ENCODE measurements around the gene MAP3K20. TPM values are rescaled to one million over a fixed set of nuclear protein-coding genes. Genes with fewer than 3 reads are reported as not detected.
"Not testable (repeated sequence)": the region's sequence is repeated elsewhere in the genome, so short reads cannot be mapped to it uniquely, and the experiment has no call there.

The MAP3K20 gene
- total RNA-seq, 1 donor from 2014 or later, result 429 TPM

GRCh38 chr2:173077506-173078177, 2.0 kb downstream of the MAP3K20 start:
- ATAC-seq (no peak), DNase-seq (no peak)
- intact Hi-C loops (cut with micrococcal nuclease), result no loop called here

GRCh38 chr2:173079141-173079540, 3.5 kb downstream of the MAP3K20 start:
- DNase-seq (no peak), ATAC-seq (no peak)
- intact Hi-C loops (cut with micrococcal nuclease), result no loop called here

GRCh38 chr2:173079973-173080860, 4.6 kb downstream of the MAP3K20 start:
- intact Hi-C loops (cut with micrococcal nuclease), result loop anchor here (10.0 kb wide), 1 partner anchor 115 kb away; no protein-coding TSS in a partner anchor
- ATAC-seq, result no peak
- DNase-seq, result no peak

GRCh38 chr2:173086518-173087213, 11.0 kb downstream of the MAP3K20 start:
- ATAC-seq (peak; percentile 8), DNase-seq (no peak)
- intact Hi-C loops (cut with micrococcal nuclease), result loop anchor here (10.0 kb wide), 1 partner anchor 108 kb away; no protein-coding TSS in a partner anchor

GRCh38 chr2:173087214-173087581, 11.6 kb downstream of the MAP3K20 start:
- no peak for ATAC-seq
- DNase-seq, result no peak
- intact Hi-C loops (cut with micrococcal nuclease), result loop anchor here (10.0 kb wide), 1 partner anchor 108 kb away; no protein-coding TSS in a partner anchor

GRCh38 chr2:173087793-173088496, 12.3 kb downstream of the MAP3K20 start:
- ATAC-seq, result no peak
- intact Hi-C loops (cut with micrococcal nuclease), result loop anchor here (10.0 kb wide), 1 partner anchor 107 kb away; no protein-coding TSS in a partner anchor

GRCh38 chr2:173090276-173090877, 14.7 kb downstream of the MAP3K20 start:
- intact Hi-C loops (cut with micrococcal nuclease), result no loop called here
- ATAC-seq (peak; percentile 86), DNase-seq (peak; percentile 44)

More at GRCh38 chr2:173087793-173088496, 12.3 kb downstream of the MAP3K20 start:
- no peak for DNase-seq

- DNase-seq, result peak; percentile 41
- intact Hi-C loops (cut with micrococcal nuclease), result no loop called here
- ATAC-seq, result peak; percentile 84
Observed at GRCh38 chr2:173090973-173091660, 15.5 kb downstream of the MAP3K20 start.

- DNase-seq, result no peak
- intact Hi-C loops (cut with micrococcal nuclease), result no loop called here
- no peak for ATAC-seq
Observed at GRCh38 chr2:173091910-173092309, 16.3 kb downstream of the MAP3K20 start.

GRCh38 chr2:173092844-173093402, 17.3 kb downstream of the MAP3K20 start:
- intact Hi-C loops (cut with micrococcal nuclease), result no loop called here
- no peak for DNase-seq
- no peak for ATAC-seq

GRCh38 chr2:173093617-173094016, 18.0 kb downstream of the MAP3K20 start:
- intact Hi-C loops (cut with micrococcal nuclease); DNase-seq; ATAC-seq: not testable (repeated sequence)

- intact Hi-C loops (cut with micrococcal nuclease), result no loop called here
- ATAC-seq, result no peak
- no peak for DNase-seq
Observed at GRCh38 chr2:173094731-173095130, 19.1 kb downstream of the MAP3K20 start.

- DNase-seq, result no peak
- ATAC-seq, result no peak
- intact Hi-C loops (cut with micrococcal nuclease), result no loop called here
Observed at GRCh38 chr2:173095356-173095755, 19.7 kb downstream of the MAP3K20 start.

GRCh38 chr2:173099271-173099670, 23.6 kb downstream of the MAP3K20 start:
- DNase-seq, result no peak
- intact Hi-C loops (cut with micrococcal nuclease), result no loop called here
- ATAC-seq, result no peak

GRCh38 chr2:173099804-173100203, 24.2 kb downstream of the MAP3K20 start:
- ATAC-seq, result peak; percentile 15
- no peak for DNase-seq
- intact Hi-C loops (cut with micrococcal nuclease), result no loop called here

GRCh38 chr2:173101687-173102086, 26.0 kb downstream of the MAP3K20 start:
- DNase-seq (no peak), ATAC-seq (peak; percentile 69)
- intact Hi-C loops (cut with micrococcal nuclease), result no loop called here

- no peak for DNase-seq
- no peak for ATAC-seq
- intact Hi-C loops (cut with micrococcal nuclease), result no loop called here
Observed at GRCh38 chr2:173104156-173104555, 28.5 kb downstream of the MAP3K20 start.

Measured in left ventricle myocardium superior (tissue), 1 donor.